GM23338 (cell line): ENCODE results near the gene TMPRSS3. TPM values are rescaled to one million over a fixed set of nuclear protein-coding genes. Genes with fewer than 3 reads are reported as not detected.

ENCODE experiments used
- ATAC-seq: fragments of 200-7000 bp; cut with Tn5 transposase; 3 replicates; pipeline ENCODE4 v1.9.1; 2020
- DNase-seq: peaks from one replicate; pipeline ENCODE4 v3.0.0-alpha.2; 2015; ENCODE audit warnings: low spot score
- H2AFZ ChIP-seq: fragments of 200-600 bp; sonication (generic); 2 replicates; pipeline ENCODE4 v1.8.0; 2016; ENCODE audit warnings: antibody characterized with exemption, mild to moderate bottlenecking, moderate library complexity
- H3F3A ChIP-seq: fragments of 200-600 bp; sonication (generic); replicated peaks from 2 replicates; pipeline ENCODE4 v1.8.0; 2017; ENCODE audit warnings: antibody characterized with exemption, mixed run types, low read depth
- H3K27ac ChIP-seq: fragments of 200-600 bp; sonication (generic); 2 replicates; pipeline ENCODE4 v1.6.1; 2016; ENCODE audit warnings: low read depth
- H3K27me3 ChIP-seq: fragments of 200-600 bp; sonication (generic); 2 replicates; pipeline ENCODE4 v1.8.0; 2016; ENCODE audit warnings: mild to moderate bottlenecking, mixed run types, moderate library complexity; ENCODE audit not compliant: insufficient read depth
- H3K36me3 ChIP-seq: fragments of 200-600 bp; sonication (generic); 2 replicates; pipeline ENCODE4 v1.8.0; 2016; ENCODE audit warnings: mild to moderate bottlenecking; ENCODE audit not compliant: insufficient read depth
- H3K4me1 ChIP-seq: fragments of 200-600 bp; sonication (generic); 2 replicates; pipeline ENCODE4 v1.8.0; 2016; ENCODE audit warnings: mild to moderate bottlenecking, moderate library complexity; ENCODE audit not compliant: insufficient read depth
- H3K4me2 ChIP-seq: fragments of 200-600 bp; sonication (generic); 2 replicates; pipeline ENCODE4 v1.7.1; 2017; ENCODE audit warnings: mixed run types
- H3K4me3 ChIP-seq: fragments of 200-600 bp; sonication (generic); 2 replicates; pipeline ENCODE4 v1.6.1; 2016; ENCODE audit warnings: mixed run types
- H3K79me2 ChIP-seq: fragments of 200-600 bp; sonication (generic); replicated peaks from 2 replicates; pipeline ENCODE4 v1.8.0; 2017; ENCODE audit warnings: mild to moderate bottlenecking; ENCODE audit not compliant: insufficient read depth
- H3K9me2 ChIP-seq: fragments of 200-600 bp; sonication (generic); 2 replicates; pipeline ENCODE4 v1.8.0; 2017; ENCODE audit not compliant: insufficient read depth
- H4K20me1 ChIP-seq: fragments of 200-600 bp; sonication (generic); replicated peaks from 2 replicates; pipeline ENCODE4 v1.8.0; 2017; ENCODE audit warnings: mild to moderate bottlenecking; ENCODE audit not compliant: insufficient read depth
- H3K27ac Mint-ChIP-seq: 2 replicates; pipeline ENCODE4 v1.8.0; 2020; ENCODE audit warnings: inconsistent platforms, mild to moderate bottlenecking, moderate library complexity, mixed read lengths
- H3K27me3 Mint-ChIP-seq: 3 replicates; pipeline ENCODE4 v1.8.0; 2022; ENCODE audit warnings: low read depth, mild to moderate bottlenecking, moderate library complexity, mixed read lengths, inconsistent platforms; ENCODE audit not compliant: insufficient read depth, poor library complexity
- H3K36me3 Mint-ChIP-seq: 3 replicates; pipeline ENCODE4 v1.8.0; 2021; ENCODE audit warnings: low read depth, mild to moderate bottlenecking, inconsistent platforms, moderate library complexity, mixed read lengths
- H3K4me1 Mint-ChIP-seq: 3 replicates; pipeline ENCODE4 v1.8.0; 2020; ENCODE audit warnings: mild to moderate bottlenecking, inconsistent platforms, mixed read lengths
- H3K4me3 Mint-ChIP-seq: 3 replicates; pipeline ENCODE4 v1.8.0; 2021; ENCODE audit warnings: moderate library complexity, mild to moderate bottlenecking, inconsistent platforms, mixed read lengths
- H3K9me3 Mint-ChIP-seq: 3 replicates; pipeline ENCODE4 v1.8.0; 2020; ENCODE audit warnings: moderate library complexity, mild to moderate bottlenecking, inconsistent platforms, mixed read lengths
- CREB1 ChIP-seq: fragments of 250-450 bp; sonication (Bioruptor Pico); IDR thresholded peaks from 2 replicates; pipeline ENCODE4 v1.5.0; 2020; ENCODE audit warnings: low read depth, mild to moderate bottlenecking, moderate library complexity
- EZH2 ChIP-seq: fragments of 200-600 bp; sonication (generic); IDR thresholded peaks from one replicate; pipeline ENCODE4 v1.8.0; 2017; ENCODE audit warnings: antibody characterized with exemption, mild to moderate bottlenecking, low read depth; ENCODE audit not compliant: unreplicated experiment
- EZH2phosphoT487 ChIP-seq: fragments of 200-600 bp; sonication (generic); IDR thresholded peaks from one replicate; pipeline ENCODE4 v1.8.1; 2018; ENCODE audit warnings: antibody characterized with exemption; ENCODE audit not compliant: unreplicated experiment
- JUNB ChIP-seq: IDR thresholded peaks from one replicate; pipeline ENCODE4 v1.6.1; 2016; ENCODE audit warnings: antibody characterized with exemption; ENCODE audit not compliant: unreplicated experiment
- POLR2AphosphoS5 ChIP-seq: IDR thresholded peaks from 2 replicates; pipeline ENCODE4 v1.6.1; 2016; ENCODE audit warnings: antibody characterized with exemption, low read depth
- STAT1 ChIP-seq: IDR thresholded peaks from one replicate; pipeline ENCODE4 v1.6.1; 2016; ENCODE audit warnings: antibody characterized with exemption; ENCODE audit not compliant: unreplicated experiment
- ZNF114 ChIP-seq: fragments of 250-450 bp; sonication (Bioruptor Pico); IDR thresholded peaks from 2 replicates; pipeline ENCODE4 v1.5.0; 2020; ENCODE audit warnings: mild to moderate bottlenecking, moderate library complexity
- ZNF331 ChIP-seq: fragments of 250-450 bp; sonication (Bioruptor Pico); IDR thresholded peaks from 2 replicates; pipeline ENCODE4 v1.5.0; 2020; ENCODE audit warnings: low read depth, mild to moderate bottlenecking, moderate library complexity
- polyA plus RNA-seq: library from polyadenylated mRNA; unstranded; fragments of >200 nt; fragmentation: Nextera tagmentation; extraction: Ambion mirVana; gene quantifications from 2 replicates; pipeline ENCODE4 v1.2.1, GENCODE V29; 2016
- total RNA-seq: library from RNA; depleted of rRNA; stranded (reverse); fragments of >200 nt; shearing (Covaris generic); gene quantifications from 2 replicates; pipeline ENCODE4 v1.2.3, GENCODE V29; 2014
- TF ChIP-seq, protein P1 (sequence below): IDR thresholded peaks from one replicate; pipeline ENCODE4 v1.6.1; 2018; ENCODE audit warnings: antibody characterized with exemption; ENCODE audit not compliant: unreplicated experiment
- TF ChIP-seq, protein P2 (sequence below): IDR thresholded peaks from 2 replicates; pipeline ENCODE4 v1.6.1; 2016; ENCODE audit warnings: antibody characterized with exemption
- TF ChIP-seq, protein P3 (sequence below): fragments of 250-450 bp; sonication (Bioruptor Pico); IDR thresholded peaks from 2 replicates; pipeline ENCODE4 v1.5.0; 2020; ENCODE audit warnings: mild to moderate bottlenecking, moderate library complexity

The TMPRSS3 gene
- total and polyA plus RNA-seq, 2 experiments from 2014 or later: 0.17 TPM; not detected in 1

DNA sequence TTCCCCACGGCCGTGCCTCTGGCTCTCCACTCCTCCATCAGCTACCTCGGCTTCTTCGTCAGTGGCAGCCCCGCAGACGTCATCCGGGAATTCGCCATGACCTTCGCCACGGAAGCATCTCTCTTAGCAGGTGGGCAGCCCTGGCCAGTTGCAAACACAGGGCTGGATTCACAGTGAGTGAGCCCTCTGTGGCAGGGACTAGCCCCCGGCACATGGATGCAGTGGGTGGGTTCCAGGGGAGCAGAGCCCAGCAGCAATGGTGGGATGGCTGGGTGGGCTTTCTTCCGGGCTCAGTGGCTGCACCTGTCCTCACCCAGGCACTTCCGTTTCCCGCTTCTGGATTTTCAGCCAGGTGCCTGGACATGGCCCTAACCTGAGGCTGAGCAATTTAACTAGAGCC is 17.2 kb upstream of the TMPRSS3 start:
- no peaks in the 10 kb centered on the region for H3F3A ChIP-seq
- no peak for ATAC-seq
- H3K4me1 ChIP-seq: no peaks in the 10 kb centered on the region
- H3K36me3 Mint-ChIP-seq: no peaks in the 10 kb centered on the region
- H3K4me1 Mint-ChIP-seq: peaks cover 12% of the 10 kb centered on the region
- no peak overlapping the region for H3K4me3 ChIP-seq
- H3K9me3 Mint-ChIP-seq: no peaks in the 10 kb centered on the region
- no peaks in the 10 kb centered on the region for H3K27me3 ChIP-seq
- H3K79me2 ChIP-seq: no peaks in the 10 kb centered on the region
- TF ChIP-seq EZH2 (no peak), ZNF331 (no peak), EZH2phosphoT487 (no peak), CREB1 (CRISPR knock-in tag) (no peak), STAT1 (no peak), ZNF114 (CRISPR knock-in tag) (no peak)
- TF ChIP-seq, protein P1, sequence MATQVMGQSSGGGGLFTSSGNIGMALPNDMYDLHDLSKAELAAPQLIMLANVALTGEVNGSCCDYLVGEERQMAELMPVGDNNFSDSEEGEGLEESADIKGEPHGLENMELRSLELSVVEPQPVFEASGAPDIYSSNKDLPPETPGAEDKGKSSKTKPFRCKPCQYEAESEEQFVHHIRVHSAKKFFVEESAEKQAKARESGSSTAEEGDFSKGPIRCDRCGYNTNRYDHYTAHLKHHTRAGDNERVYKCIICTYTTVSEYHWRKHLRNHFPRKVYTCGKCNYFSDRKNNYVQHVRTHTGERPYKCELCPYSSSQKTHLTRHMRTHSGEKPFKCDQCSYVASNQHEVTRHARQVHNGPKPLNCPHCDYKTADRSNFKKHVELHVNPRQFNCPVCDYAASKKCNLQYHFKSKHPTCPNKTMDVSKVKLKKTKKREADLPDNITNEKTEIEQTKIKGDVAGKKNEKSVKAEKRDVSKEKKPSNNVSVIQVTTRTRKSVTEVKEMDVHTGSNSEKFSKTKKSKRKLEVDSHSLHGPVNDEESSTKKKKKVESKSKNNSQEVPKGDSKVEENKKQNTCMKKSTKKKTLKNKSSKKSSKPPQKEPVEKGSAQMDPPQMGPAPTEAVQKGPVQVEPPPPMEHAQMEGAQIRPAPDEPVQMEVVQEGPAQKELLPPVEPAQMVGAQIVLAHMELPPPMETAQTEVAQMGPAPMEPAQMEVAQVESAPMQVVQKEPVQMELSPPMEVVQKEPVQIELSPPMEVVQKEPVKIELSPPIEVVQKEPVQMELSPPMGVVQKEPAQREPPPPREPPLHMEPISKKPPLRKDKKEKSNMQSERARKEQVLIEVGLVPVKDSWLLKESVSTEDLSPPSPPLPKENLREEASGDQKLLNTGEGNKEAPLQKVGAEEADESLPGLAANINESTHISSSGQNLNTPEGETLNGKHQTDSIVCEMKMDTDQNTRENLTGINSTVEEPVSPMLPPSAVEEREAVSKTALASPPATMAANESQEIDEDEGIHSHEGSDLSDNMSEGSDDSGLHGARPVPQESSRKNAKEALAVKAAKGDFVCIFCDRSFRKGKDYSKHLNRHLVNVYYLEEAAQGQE: no peak
- TF ChIP-seq, protein P2, sequence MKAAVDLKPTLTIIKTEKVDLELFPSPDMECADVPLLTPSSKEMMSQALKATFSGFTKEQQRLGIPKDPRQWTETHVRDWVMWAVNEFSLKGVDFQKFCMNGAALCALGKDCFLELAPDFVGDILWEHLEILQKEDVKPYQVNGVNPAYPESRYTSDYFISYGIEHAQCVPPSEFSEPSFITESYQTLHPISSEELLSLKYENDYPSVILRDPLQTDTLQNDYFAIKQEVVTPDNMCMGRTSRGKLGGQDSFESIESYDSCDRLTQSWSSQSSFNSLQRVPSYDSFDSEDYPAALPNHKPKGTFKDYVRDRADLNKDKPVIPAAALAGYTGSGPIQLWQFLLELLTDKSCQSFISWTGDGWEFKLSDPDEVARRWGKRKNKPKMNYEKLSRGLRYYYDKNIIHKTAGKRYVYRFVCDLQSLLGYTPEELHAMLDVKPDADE: no peak
- H2AFZ ChIP-seq: no peak overlapping the region
- no peak overlapping the region for H3K4me3 Mint-ChIP-seq
- no peak overlapping the region for H3K27ac ChIP-seq
- DNase-seq: no peak
- no peak overlapping the region for H3K4me2 ChIP-seq
- H3K36me3 ChIP-seq: no peaks in the 10 kb centered on the region
- no peak overlapping the region for H3K27ac Mint-ChIP-seq
- no peaks in the 10 kb centered on the region for H3K9me2 ChIP-seq
- peaks cover 7% of the 10 kb centered on the region for H3K27me3 Mint-ChIP-seq
- no peaks in the 10 kb centered on the region for H4K20me1 ChIP-seq

DNA sequence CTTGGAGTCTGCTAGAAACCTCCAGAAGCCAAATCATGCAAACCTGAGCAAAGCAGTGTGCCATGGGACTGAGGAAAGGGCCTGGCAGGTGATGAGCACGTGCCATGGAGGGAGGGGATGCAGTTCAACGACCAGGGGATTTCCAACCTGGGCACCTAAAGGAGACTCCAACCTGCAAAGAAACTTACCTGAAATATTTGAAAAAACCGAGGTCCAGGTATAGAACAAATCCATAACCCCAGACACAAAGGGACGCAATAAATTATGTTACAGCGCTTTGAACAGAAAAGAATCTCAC is 16.7 kb upstream of the TMPRSS3 start:
- Mint-ChIP-seq H3K4me3 (no peak overlapping the region), H3K4me1 (peaks cover 12% of the 10 kb centered on the region), H3K27me3 (peaks cover 7% of the 10 kb centered on the region), H3K36me3 (no peaks in the 10 kb centered on the region), H3K9me3 (no peaks in the 10 kb centered on the region), H3K27ac (no peak overlapping the region)
- H3K27me3 ChIP-seq: no peaks in the 10 kb centered on the region
- H3K79me2 ChIP-seq: no peaks in the 10 kb centered on the region
- ATAC-seq: no peak
- H3K27ac ChIP-seq: no peak overlapping the region
- H3K36me3 ChIP-seq: no peaks in the 10 kb centered on the region
- no peaks in the 10 kb centered on the region for H3K4me1 ChIP-seq
- H3K9me2 ChIP-seq: no peaks in the 10 kb centered on the region
- no peak overlapping the region for H3K4me3 ChIP-seq
- no peak overlapping the region for H3K4me2 ChIP-seq
- H4K20me1 ChIP-seq: no peaks in the 10 kb centered on the region
- no peak overlapping the region for H2AFZ ChIP-seq
- DNase-seq: no peak
- H3F3A ChIP-seq: no peaks in the 10 kb centered on the region
- no peak for TF ChIP-seq POLR2AphosphoS5
- TF ChIP-seq EZH2phosphoT487: no peak
- TF ChIP-seq, protein P2: no peak
- TF ChIP-seq, protein P3, sequence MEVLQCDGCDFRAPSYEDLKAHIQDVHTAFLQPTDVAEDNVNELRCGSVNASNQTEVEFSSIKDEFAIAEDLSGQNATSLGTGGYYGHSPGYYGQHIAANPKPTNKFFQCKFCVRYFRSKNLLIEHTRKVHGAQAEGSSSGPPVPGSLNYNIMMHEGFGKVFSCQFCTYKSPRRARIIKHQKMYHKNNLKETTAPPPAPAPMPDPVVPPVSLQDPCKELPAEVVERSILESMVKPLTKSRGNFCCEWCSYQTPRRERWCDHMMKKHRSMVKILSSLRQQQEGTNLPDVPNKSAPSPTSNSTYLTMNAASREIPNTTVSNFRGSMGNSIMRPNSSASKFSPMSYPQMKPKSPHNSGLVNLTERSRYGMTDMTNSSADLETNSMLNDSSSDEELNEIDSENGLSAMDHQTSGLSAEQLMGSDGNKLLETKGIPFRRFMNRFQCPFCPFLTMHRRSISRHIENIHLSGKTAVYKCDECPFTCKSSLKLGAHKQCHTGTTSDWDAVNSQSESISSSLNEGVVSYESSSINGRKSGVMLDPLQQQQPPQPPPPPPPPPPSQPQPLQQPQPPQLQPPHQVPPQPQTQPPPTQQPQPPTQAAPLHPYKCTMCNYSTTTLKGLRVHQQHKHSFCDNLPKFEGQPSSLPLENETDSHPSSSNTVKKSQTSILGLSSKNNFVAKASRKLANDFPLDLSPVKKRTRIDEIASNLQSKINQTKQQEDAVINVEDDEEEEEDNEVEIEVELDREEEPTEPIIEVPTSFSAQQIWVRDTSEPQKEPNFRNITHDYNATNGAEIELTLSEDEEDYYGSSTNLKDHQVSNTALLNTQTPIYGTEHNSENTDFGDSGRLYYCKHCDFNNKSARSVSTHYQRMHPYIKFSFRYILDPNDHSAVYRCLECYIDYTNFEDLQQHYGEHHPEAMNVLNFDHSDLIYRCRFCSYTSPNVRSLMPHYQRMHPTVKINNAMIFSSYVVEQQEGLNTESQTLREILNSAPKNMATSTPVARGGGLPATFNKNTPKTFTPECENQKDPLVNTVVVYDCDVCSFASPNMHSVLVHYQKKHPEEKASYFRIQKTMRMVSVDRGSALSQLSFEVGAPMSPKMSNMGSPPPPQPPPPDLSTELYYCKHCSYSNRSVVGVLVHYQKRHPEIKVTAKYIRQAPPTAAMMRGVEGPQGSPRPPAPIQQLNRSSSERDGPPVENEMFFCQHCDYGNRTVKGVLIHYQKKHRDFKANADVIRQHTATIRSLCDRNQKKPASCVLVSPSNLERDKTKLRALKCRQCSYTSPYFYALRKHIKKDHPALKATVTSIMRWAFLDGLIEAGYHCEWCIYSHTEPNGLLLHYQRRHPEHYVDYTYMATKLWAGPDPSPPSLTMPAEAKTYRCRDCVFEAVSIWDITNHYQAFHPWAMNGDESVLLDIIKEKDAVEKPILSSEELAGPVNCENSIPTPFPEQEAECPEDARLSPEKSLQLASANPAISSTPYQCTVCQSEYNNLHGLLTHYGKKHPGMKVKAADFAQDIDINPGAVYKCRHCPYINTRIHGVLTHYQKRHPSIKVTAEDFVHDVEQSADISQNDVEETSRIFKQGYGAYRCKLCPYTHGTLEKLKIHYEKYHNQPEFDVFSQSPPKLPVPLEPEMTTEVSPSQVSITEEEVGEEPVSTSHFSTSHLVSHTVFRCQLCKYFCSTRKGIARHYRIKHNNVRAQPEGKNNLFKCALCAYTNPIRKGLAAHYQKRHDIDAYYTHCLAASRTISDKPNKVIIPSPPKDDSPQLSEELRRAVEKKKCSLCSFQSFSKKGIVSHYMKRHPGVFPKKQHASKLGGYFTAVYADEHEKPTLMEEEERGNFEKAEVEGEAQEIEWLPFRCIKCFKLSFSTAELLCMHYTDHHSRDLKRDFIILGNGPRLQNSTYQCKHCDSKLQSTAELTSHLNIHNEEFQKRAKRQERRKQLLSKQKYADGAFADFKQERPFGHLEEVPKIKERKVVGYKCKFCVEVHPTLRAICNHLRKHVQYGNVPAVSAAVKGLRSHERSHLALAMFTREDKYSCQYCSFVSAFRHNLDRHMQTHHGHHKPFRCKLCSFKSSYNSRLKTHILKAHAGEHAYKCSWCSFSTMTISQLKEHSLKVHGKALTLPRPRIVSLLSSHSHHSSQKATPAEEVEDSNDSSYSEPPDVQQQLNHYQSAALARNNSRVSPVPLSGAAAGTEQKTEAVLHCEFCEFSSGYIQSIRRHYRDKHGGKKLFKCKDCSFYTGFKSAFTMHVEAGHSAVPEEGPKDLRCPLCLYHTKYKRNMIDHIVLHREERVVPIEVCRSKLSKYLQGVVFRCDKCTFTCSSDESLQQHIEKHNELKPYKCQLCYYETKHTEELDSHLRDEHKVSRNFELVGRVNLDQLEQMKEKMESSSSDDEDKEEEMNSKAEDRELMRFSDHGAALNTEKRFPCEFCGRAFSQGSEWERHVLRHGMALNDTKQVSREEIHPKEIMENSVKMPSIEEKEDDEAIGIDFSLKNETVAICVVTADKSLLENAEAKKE (CRISPR knock-in tag): no peak
- TF ChIP-seq JUNB: no peak
- TF ChIP-seq ZNF114 (CRISPR knock-in tag): no peak
